ENCODE results near the gene IFIT1. TPM values are rescaled to one million over a fixed set of nuclear protein-coding genes. Genes with fewer than 3 reads are reported as not detected.
"Not testable (repeated sequence)": the region's sequence is repeated elsewhere in the genome, so short reads cannot be mapped to it uniquely, and the experiment has no call there.

IFIT1 gene
- polyA plus RNA-seq (2013, experiment 1 of 4): 10.9 TPM
- polyA plus RNA-seq (2013, experiment 2 of 4): 12.3 TPM
- 17.5 TPM for polyA plus RNA-seq (2013, experiment 3 of 4)
- polyA plus RNA-seq (2013, experiment 4 of 4): 17.5 TPM

GRCh38 chr10:89391907-89392756 lies at the start of gene IFIT1:
Gene IFIT1 (plus strand): TSS chr10:89392623. CDS start chr10:89392713, 90 bp downstream.
- H3K4me1 ChIP-seq (ENCODE audit: control insufficient read depth, insufficient read depth, low read length): no peaks in the 10 kb centered on the region
- peak within 1 kb of the TSS; percentile 50 for H3K4me3 ChIP-seq (ENCODE audit: insufficient read depth, low read depth, low read length)
- H3K9me3 ChIP-seq (ENCODE audit: control insufficient read depth, low read length): no peaks in the 10 kb centered on the region
- 15 to 18% methylated on average over 8 of the region's 8 CpGs for WGBS, 2 experiments
- peak within 1 kb of the TSS; percentile 23 for H3K27ac ChIP-seq (ENCODE audit: insufficient read depth, low read depth, low read length, poor library complexity, severe bottlenecking)
- H3K36me3 ChIP-seq (ENCODE audit: control insufficient read depth, insufficient read depth, low read length): no peaks in the 10 kb centered on the region
- no peaks in the 10 kb centered on the region for H3K27me3 ChIP-seq (ENCODE audit: control insufficient read depth, insufficient read depth, low read length, poor library complexity, severe bottlenecking)

DNA sequence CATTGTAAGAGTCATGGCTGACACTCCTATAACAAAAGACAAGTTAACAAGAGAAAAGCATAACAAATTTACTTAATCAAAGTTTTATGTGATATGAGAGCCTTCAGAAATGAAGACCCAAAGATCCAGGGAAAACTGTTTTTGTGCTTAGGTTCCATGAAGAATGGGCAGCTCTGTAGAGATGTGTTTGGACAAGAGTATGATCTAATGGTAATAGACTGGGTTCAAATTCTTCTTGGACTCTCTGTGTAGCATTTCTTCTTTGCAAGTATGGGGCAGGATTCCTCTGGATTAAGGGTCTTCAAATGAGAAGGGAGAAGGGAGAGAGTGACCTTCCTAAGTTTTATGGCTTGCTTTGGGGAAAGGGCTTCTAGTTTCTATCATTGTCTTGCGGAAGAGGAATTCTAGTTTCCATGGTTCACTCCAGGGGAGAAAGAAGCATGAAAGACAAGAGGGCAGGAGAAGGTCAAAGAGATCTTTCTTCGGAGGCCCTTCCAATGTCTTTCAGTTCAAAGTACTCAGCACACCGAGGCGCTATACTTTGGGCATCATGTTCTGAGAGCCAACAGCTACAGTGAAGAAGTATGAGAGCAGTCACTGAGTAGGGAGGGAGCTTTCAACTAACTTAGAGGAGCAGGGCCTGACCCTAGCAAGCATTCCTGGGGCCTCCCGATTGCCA lies 49.2 kb upstream of the IFIT1 start:
- no peaks in the 10 kb centered on the region for H3K36me3 ChIP-seq (ENCODE audit: control insufficient read depth, insufficient read depth, low read length)
- 69 to 72% methylated on average over 5 of the region's 5 CpGs for WGBS, 2 experiments
- H3K4me3 ChIP-seq (ENCODE audit: insufficient read depth, low read depth, low read length): no peak overlapping the region
- H3K4me1 ChIP-seq (ENCODE audit: control insufficient read depth, insufficient read depth, low read length): peaks cover 31% of the 10 kb centered on the region
- no peaks in the 10 kb centered on the region for H3K27me3 ChIP-seq (ENCODE audit: control insufficient read depth, insufficient read depth, low read length, poor library complexity, severe bottlenecking)
- H3K9me3 ChIP-seq (ENCODE audit: control insufficient read depth, low read length): no peaks in the 10 kb centered on the region
- H3K27ac ChIP-seq (ENCODE audit: insufficient read depth, low read depth, low read length, poor library complexity, severe bottlenecking): no peak overlapping the region

- no peaks in the 10 kb centered on the region for H3K27me3 ChIP-seq (ENCODE audit: control insufficient read depth, insufficient read depth, low read length, poor library complexity, severe bottlenecking)
- 95 to 100% methylated on average over 1 to 2 of the region's 2 CpGs for WGBS, 2 experiments
- no peak overlapping the region for H3K27ac ChIP-seq (ENCODE audit: insufficient read depth, low read depth, low read length, poor library complexity, severe bottlenecking)
- H3K9me3 ChIP-seq (ENCODE audit: control insufficient read depth, low read length): no peaks in the 10 kb centered on the region
- H3K4me1 ChIP-seq (ENCODE audit: control insufficient read depth, insufficient read depth, low read length): peaks cover 38% of the 10 kb centered on the region
- no peaks in the 10 kb centered on the region for H3K36me3 ChIP-seq (ENCODE audit: control insufficient read depth, insufficient read depth, low read length)
- no peak overlapping the region for H3K4me3 ChIP-seq (ENCODE audit: insufficient read depth, low read depth, low read length)
Observed at GRCh38 chr10:89344156-89344555, 48.3 kb upstream of the IFIT1 start.

- no peak overlapping the region for H3K4me3 ChIP-seq (ENCODE audit: insufficient read depth, low read depth, low read length)
Observed at GRCh38 chr10:89345367-89346000, 46.9 kb upstream of the IFIT1 start.

DNA sequence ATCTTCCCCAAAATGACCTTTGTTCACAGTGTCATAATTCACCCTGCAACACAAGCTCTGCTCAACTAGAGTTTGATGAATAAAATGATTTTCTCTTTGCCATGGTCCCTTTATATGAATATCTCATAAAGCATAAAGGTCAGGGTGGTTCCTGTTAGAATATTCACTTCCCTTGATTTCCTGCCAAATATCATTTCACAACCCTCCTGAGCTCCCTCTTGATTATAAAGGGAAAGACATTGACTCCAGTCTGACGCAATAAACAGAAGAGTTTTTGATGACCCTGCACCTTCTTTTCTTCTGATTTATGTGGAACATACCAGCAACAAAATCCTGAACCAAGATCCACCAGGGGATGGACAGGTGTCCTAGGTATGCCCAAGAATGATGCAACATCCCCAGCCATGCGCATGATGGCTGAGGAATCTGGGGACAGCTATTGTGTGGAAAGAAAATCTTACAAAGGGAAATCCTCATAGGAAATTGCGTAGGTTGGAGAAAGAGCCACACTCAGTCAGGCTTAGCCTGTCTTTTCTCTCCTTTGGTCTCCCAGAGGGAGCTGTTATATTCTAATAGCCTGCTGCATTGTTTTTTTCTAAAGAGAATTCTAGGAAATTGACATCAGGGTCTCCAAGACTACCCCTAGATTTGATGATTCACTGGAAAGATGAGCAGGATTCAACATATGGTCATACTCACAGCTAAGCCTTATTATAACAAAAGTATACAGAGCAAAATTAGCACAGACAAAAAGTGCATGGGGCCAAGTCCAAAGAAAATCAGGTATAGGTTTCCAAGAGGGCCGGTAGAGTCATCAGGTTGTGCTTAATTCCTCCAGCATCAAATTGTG lies 45.8 kb upstream of the IFIT1 start:
- H3K4me3 ChIP-seq (ENCODE audit: insufficient read depth, low read depth, low read length): no peak overlapping the region
- 61 to 69% methylated on average over 4 of the region's 4 CpGs for WGBS, 2 experiments
- no peak overlapping the region for H3K27ac ChIP-seq (ENCODE audit: insufficient read depth, low read depth, low read length, poor library complexity, severe bottlenecking)
- no peaks in the 10 kb centered on the region for H3K27me3 ChIP-seq (ENCODE audit: control insufficient read depth, insufficient read depth, low read length, poor library complexity, severe bottlenecking)
- H3K9me3 ChIP-seq (ENCODE audit: control insufficient read depth, low read length): no peaks in the 10 kb centered on the region
- peaks cover 38% of the 10 kb centered on the region for H3K4me1 ChIP-seq (ENCODE audit: control insufficient read depth, insufficient read depth, low read length)
- no peaks in the 10 kb centered on the region for H3K36me3 ChIP-seq (ENCODE audit: control insufficient read depth, insufficient read depth, low read length)

More at GRCh38 chr10:89345367-89346000, 46.9 kb upstream of the IFIT1 start:
- no peaks in the 10 kb centered on the region for H3K27me3 ChIP-seq (ENCODE audit: control insufficient read depth, insufficient read depth, low read length, poor library complexity, severe bottlenecking)
- peaks cover 38% of the 10 kb centered on the region for H3K4me1 ChIP-seq (ENCODE audit: control insufficient read depth, insufficient read depth, low read length)
- no peaks in the 10 kb centered on the region for H3K36me3 ChIP-seq (ENCODE audit: control insufficient read depth, insufficient read depth, low read length)
- H3K9me3 ChIP-seq (ENCODE audit: control insufficient read depth, low read length): no peaks in the 10 kb centered on the region
- no peak overlapping the region for H3K27ac ChIP-seq (ENCODE audit: insufficient read depth, low read depth, low read length, poor library complexity, severe bottlenecking)
- WGBS, 2 experiments: 95 to 98% methylated on average over 3 of the region's 4 CpGs

DNA sequence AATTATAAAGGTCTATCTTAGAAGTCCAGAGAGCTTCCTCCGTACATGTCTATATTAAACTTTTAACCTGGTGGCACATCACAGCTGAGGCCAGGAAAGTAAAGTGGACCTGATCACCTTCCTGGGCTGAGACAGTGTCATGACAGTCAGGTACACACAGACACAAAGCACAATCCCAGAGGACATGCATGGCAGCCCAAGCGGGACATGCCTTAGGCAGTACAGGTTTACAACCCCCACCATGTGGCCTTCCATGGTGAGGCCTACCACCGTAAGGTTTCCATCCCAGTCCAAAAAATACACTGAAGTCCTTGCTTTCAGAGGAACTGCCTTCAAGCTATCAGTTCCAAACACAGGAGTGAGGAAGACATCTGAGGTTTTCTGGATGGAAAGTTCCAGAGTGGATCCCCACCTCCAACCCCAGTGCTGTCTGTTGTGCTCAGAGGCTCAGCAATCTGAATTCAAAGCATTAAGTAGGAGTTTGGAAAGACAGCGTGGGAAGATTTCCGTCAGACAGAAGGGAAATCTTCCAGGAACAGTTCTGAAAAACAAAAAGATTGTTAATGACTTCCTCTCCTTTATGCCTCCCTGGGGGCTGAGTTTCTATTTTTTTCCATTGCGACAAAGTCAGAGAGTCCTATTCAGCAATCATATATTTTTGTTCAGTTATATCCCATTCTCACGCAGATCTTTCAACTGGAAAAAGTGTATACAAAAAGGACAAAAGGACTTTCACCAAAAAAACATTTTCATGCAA lies 44.5 kb upstream of the IFIT1 start:
- Histone ChIP-seq H3K27ac (ENCODE audit: insufficient read depth, low read depth, low read length, poor library complexity, severe bottlenecking) (no peak overlapping the region), H3K4me3 (ENCODE audit: insufficient read depth, low read depth, low read length) (no peak overlapping the region), H3K4me1 (ENCODE audit: control insufficient read depth, insufficient read depth, low read length) (peaks cover 30% of the 10 kb centered on the region), H3K9me3 (ENCODE audit: control insufficient read depth, low read length) (no peaks in the 10 kb centered on the region), H3K27me3 (ENCODE audit: control insufficient read depth, insufficient read depth, low read length, poor library complexity, severe bottlenecking) (no peaks in the 10 kb centered on the region), H3K36me3 (ENCODE audit: control insufficient read depth, insufficient read depth, low read length) (no peaks in the 10 kb centered on the region)
- WGBS, 2 experiments: 84 to 88% methylated on average over 7 of the region's 7 CpGs

- no peak overlapping the region for H3K27ac ChIP-seq (ENCODE audit: insufficient read depth, low read depth, low read length, poor library complexity, severe bottlenecking)
- no peak overlapping the region for H3K4me3 ChIP-seq (ENCODE audit: insufficient read depth, low read depth, low read length)
- no peaks in the 10 kb centered on the region for H3K36me3 ChIP-seq (ENCODE audit: control insufficient read depth, insufficient read depth, low read length)
- 51 to 56% methylated on average over 5 of the region's 5 CpGs for WGBS, 2 experiments
- H3K4me1 ChIP-seq (ENCODE audit: control insufficient read depth, insufficient read depth, low read length): peaks cover 25% of the 10 kb centered on the region
- no peaks in the 10 kb centered on the region for H3K9me3 ChIP-seq (ENCODE audit: control insufficient read depth, low read length)
- H3K27me3 ChIP-seq (ENCODE audit: control insufficient read depth, insufficient read depth, low read length, poor library complexity, severe bottlenecking): no peaks in the 10 kb centered on the region
Observed at GRCh38 chr10:89348481-89348880, 43.9 kb upstream of the IFIT1 start.

GRCh38 chr10:89348975-89349374 lies 43.4 kb upstream of the IFIT1 start:
- Histone ChIP-seq H3K27me3 (ENCODE audit: control insufficient read depth, insufficient read depth, low read length, poor library complexity, severe bottlenecking) (no peaks in the 10 kb centered on the region), H3K27ac (ENCODE audit: insufficient read depth, low read depth, low read length, poor library complexity, severe bottlenecking) (no peak overlapping the region), H3K4me3 (ENCODE audit: insufficient read depth, low read depth, low read length) (no peak overlapping the region), H3K9me3 (ENCODE audit: control insufficient read depth, low read length) (no peaks in the 10 kb centered on the region), H3K4me1 (ENCODE audit: control insufficient read depth, insufficient read depth, low read length) (peaks cover 25% of the 10 kb centered on the region), H3K36me3 (ENCODE audit: control insufficient read depth, insufficient read depth, low read length) (no peaks in the 10 kb centered on the region)
- 91 to 93% methylated on average over 2 of the region's 2 CpGs for WGBS, 2 experiments

DNA sequence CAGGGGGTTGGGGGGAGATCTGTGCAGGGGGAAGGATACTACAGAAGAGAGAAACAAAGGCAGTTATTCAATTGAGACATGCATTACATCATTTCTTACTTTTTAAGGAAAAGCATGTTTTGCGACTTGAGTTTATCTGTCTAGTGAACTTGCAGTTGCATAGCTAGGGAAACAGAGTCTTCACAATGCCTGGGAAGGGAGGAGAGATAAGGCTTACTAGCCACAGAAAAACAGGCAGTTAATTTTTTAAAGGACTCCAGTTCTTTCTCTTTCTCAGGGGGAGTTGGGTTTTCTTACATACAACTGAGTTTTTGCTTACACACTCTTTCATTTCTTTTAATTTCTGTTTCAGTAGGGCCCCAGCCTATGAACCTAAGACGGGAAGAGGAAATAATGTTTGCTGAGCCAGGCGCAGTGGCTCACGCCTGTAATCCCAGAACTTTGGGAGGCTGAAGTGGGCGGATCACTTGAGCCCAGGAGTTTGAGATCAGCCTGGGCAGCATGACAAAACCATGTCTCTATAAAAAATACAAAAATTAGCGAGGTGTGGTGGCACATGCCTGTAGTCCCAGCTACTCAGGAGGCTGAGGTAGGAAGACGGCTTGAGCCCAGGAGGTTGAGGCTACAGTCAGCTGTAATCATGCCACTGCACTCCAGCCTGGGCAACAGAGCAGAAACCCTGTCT lies 41.6 kb upstream of the IFIT1 start:
- H3K27me3 ChIP-seq (ENCODE audit: control insufficient read depth, insufficient read depth, low read length, poor library complexity, severe bottlenecking); H3K9me3 ChIP-seq (ENCODE audit: control insufficient read depth, low read length); H3K36me3 ChIP-seq (ENCODE audit: control insufficient read depth, insufficient read depth, low read length); H3K4me3 ChIP-seq (ENCODE audit: insufficient read depth, low read depth, low read length); H3K27ac ChIP-seq (ENCODE audit: insufficient read depth, low read depth, low read length, poor library complexity, severe bottlenecking): not testable (repeated sequence)
- H3K4me1 ChIP-seq (ENCODE audit: control insufficient read depth, insufficient read depth, low read length): peaks cover 25% of the 10 kb centered on the region
- WGBS, 2 experiments: 85 to 90% methylated on average over 7 of the region's 7 CpGs

All from ectodermal cell (in vitro differentiated cells).